ENCODE results near the gene PTRH1.
"Not testable (repeated sequence)": the region's sequence is repeated elsewhere in the genome, so short reads cannot be mapped to it uniquely, and the experiment has no call there.

Gene PTRH1

GRCh38 chr9:127715470-127716337 lies at the start of gene PTRH1, which contains the start of gene TTC16:
TSS of gene PTRH1 (minus strand) at chr9:127715663. CDS start at chr9:127715639, 24 bp downstream.
TSS of gene TTC16 (plus strand) at chr9:127716079. CDS start at chr9:127716146, 67 bp downstream.
- Histone ChIP-seq H3K27me3 (ENCODE audit: insufficient read depth, low read length) (no peaks in the 10 kb centered on the region), H3K36me3 (ENCODE audit: insufficient read depth, low read length) (no peaks in the 10 kb centered on the region), H3K4me3 (ENCODE audit: low read length) (peak within 1 kb of the TSS; percentile 70), H3K4me1 (ENCODE audit: insufficient read depth, low read length) (peaks cover 25% of the 10 kb centered on the region), H2AFZ (ENCODE audit: low read depth, low read length) (peak within 1 kb of the TSS; percentile 87), H3K9me3 (ENCODE audit: low read length) (no peaks in the 10 kb centered on the region)

DNA sequence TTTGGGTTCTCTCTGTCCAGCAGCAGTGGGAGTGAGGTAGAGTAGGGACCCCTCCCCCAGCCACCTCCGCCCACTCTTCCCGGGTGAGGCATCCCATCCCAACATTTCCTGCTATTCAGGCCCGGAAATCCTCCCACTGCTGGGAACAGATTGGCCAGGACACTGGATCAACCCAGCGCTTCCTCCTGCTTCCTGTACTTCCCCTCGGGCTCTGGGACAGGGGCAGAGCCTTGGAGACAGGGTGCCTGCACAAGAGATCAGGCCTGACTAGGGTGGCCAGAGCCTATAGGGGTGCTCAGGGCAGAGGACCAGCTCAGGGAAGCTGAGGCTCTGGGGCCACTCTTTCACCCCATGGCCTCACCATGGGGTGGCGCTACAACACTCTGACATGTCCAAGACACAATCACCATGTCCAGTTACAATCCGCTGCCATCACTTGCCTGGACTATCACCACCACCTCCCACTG lies 48.5 kb upstream of the PTRH1 start:
- no peak overlapping the region for H2AFZ ChIP-seq (ENCODE audit: low read depth, low read length)
- H3K4me1 ChIP-seq (ENCODE audit: insufficient read depth, low read length) = peaks cover 15% of the 10 kb centered on the region
- H3K27me3 ChIP-seq (ENCODE audit: insufficient read depth, low read length) = peaks cover 23% of the 10 kb centered on the region
- no peaks in the 10 kb centered on the region for H3K9me3 ChIP-seq (ENCODE audit: low read length)
- H3K4me3 ChIP-seq (ENCODE audit: low read length) = no peak overlapping the region
- no peaks in the 10 kb centered on the region for H3K36me3 ChIP-seq (ENCODE audit: insufficient read depth, low read length)

- Histone ChIP-seq H3K4me1 (ENCODE audit: insufficient read depth, low read length) (peaks cover 3% of the 10 kb centered on the region), H3K9me3 (ENCODE audit: low read length) (no peaks in the 10 kb centered on the region), H3K36me3 (ENCODE audit: insufficient read depth, low read length) (no peaks in the 10 kb centered on the region), H2AFZ (ENCODE audit: low read depth, low read length) (no peak overlapping the region), H3K4me3 (ENCODE audit: low read length) (no peak overlapping the region), H3K27me3 (ENCODE audit: insufficient read depth, low read length) (peaks cover 29% of the 10 kb centered on the region)
Observed at GRCh38 chr9:127762111-127762676, 46.7 kb upstream of the PTRH1 start.

DNA sequence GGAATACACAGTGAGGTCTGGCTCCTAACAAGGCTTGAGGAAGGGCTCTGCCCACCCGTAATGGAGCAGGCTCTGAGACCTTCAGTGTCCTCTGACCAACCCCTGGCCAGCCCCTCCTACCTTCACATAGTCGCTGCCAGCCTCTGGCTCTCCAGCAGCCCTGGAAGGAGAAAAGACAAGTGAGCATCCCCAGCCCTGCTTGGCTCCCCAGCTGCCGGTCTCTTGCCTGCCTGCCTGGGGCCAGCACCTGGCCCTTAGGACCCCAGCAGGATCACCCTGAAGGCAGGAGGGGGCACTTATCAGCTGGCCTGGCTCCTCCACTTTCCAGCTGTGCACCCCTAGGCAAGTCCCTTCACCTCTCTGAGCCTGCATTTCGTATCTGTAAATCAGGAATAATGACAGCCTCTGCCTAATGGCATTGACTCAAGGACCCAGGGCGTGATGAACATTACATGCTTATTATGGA lies 46.1 kb upstream of the PTRH1 start:
- no peaks in the 10 kb centered on the region for H3K9me3 ChIP-seq (ENCODE audit: low read length)
- no peaks in the 10 kb centered on the region for H3K4me1 ChIP-seq (ENCODE audit: insufficient read depth, low read length)
- H3K4me3 ChIP-seq (ENCODE audit: low read length) = no peak overlapping the region
- H3K27me3 ChIP-seq (ENCODE audit: insufficient read depth, low read length) = peaks cover 29% of the 10 kb centered on the region
- H2AFZ ChIP-seq (ENCODE audit: low read depth, low read length) = no peak overlapping the region
- H3K36me3 ChIP-seq (ENCODE audit: insufficient read depth, low read length) = no peaks in the 10 kb centered on the region

- Histone ChIP-seq H3K27me3 (ENCODE audit: insufficient read depth, low read length) (peaks cover 30% of the 10 kb centered on the region), H3K4me3 (ENCODE audit: low read length) (no peak overlapping the region), H2AFZ (ENCODE audit: low read depth, low read length) (no peak overlapping the region), H3K36me3 (ENCODE audit: insufficient read depth, low read length) (no peaks in the 10 kb centered on the region), H3K9me3 (ENCODE audit: low read length) (no peaks in the 10 kb centered on the region), H3K4me1 (ENCODE audit: insufficient read depth, low read length) (no peaks in the 10 kb centered on the region)
Observed at GRCh38 chr9:127761061-127761460, 45.6 kb upstream of the PTRH1 start.

- Histone ChIP-seq H3K4me3 (ENCODE audit: low read length) (no peak overlapping the region), H3K4me1 (ENCODE audit: insufficient read depth, low read length) (peaks cover 13% of the 10 kb centered on the region), H3K9me3 (ENCODE audit: low read length) (no peaks in the 10 kb centered on the region), H2AFZ (ENCODE audit: low read depth, low read length) (no peak overlapping the region), H3K36me3 (ENCODE audit: insufficient read depth, low read length) (no peaks in the 10 kb centered on the region), H3K27me3 (ENCODE audit: insufficient read depth, low read length) (peaks cover 39% of the 10 kb centered on the region)
Observed at GRCh38 chr9:127758843-127759242, 43.4 kb upstream of the PTRH1 start.

- Histone ChIP-seq H3K27me3 (ENCODE audit: insufficient read depth, low read length) (peaks cover 31% of the 10 kb centered on the region), H3K4me1 (ENCODE audit: insufficient read depth, low read length) (peaks cover 13% of the 10 kb centered on the region)
- not testable (repeated sequence) for H3K36me3 ChIP-seq (ENCODE audit: insufficient read depth, low read length); H2AFZ ChIP-seq (ENCODE audit: low read depth, low read length); H3K9me3 ChIP-seq (ENCODE audit: low read length); H3K4me3 ChIP-seq (ENCODE audit: low read length)
Observed at GRCh38 chr9:127756776-127757175, 41.3 kb upstream of the PTRH1 start.

- Histone ChIP-seq H3K36me3 (ENCODE audit: insufficient read depth, low read length) (no peaks in the 10 kb centered on the region), H3K4me1 (ENCODE audit: insufficient read depth, low read length) (peaks cover 13% of the 10 kb centered on the region), H3K9me3 (ENCODE audit: low read length) (no peaks in the 10 kb centered on the region), H2AFZ (ENCODE audit: low read depth, low read length) (no peak overlapping the region), H3K4me3 (ENCODE audit: low read length) (no peak overlapping the region), H3K27me3 (ENCODE audit: insufficient read depth, low read length) (peaks cover 28% of the 10 kb centered on the region)
Observed at GRCh38 chr9:127756233-127756632, 40.8 kb upstream of the PTRH1 start.

GRCh38 chr9:127755061-127756060 lies 39.9 kb upstream of the PTRH1 start:
- peaks cover 26% of the 10 kb centered on the region for H3K27me3 ChIP-seq (ENCODE audit: insufficient read depth, low read length)
- peak overlapping the region; percentile 55 for H3K4me3 ChIP-seq (ENCODE audit: low read length)
- H3K4me1 ChIP-seq (ENCODE audit: insufficient read depth, low read length) = peaks cover 13% of the 10 kb centered on the region
- H3K36me3 ChIP-seq (ENCODE audit: insufficient read depth, low read length) = no peaks in the 10 kb centered on the region
- peak overlapping the region; percentile 65 for H2AFZ ChIP-seq (ENCODE audit: low read depth, low read length)
- no peaks in the 10 kb centered on the region for H3K9me3 ChIP-seq (ENCODE audit: low read length)

DNA sequence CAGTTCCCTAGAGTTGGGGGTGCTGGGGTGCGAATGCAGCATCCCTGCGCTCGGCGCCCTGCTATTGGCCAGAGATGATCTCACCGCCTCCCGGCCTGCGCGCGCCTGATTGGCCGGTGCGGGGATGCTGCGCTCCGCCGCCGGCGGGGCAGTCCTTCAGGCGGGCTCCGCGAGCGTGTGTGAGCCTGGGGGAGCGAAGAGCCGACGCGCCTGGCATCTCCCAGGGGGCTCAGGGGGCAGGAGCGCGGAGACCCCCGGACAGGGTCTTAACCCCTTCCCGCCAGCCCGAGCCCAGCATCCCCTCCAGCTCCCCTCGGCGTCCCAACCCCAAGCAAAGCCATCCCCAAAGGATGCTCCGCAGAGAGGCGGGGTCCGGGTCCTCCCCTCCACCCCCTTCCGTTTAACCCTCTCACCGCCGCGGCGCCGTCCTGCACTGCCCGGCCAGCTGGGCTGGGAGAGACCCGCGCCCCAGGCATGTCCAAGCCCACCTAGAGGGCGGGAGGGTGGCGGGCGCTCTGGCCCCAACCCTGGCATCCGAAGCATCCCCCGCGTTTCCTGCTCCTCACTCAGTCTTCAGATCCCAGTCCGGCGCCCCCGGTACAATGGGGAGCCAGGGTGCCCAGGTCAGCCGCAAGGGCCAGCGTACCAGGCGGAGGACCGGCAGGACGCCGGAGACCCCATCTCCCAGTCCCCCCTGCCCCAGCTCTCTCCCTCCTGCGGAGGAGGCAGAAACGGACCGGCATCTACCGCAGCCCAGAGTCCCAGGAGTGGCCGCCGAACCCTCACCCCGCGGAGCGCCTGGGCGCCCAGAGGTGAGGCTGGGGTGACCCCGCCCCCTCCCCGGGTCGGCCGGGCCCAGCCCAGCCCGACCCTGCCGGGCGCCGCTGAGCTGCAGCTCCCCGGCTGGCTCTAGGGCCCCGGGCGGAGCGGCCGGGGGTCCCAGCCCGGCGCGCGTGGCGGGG lies 38.9 kb upstream of the PTRH1 start:
- Histone ChIP-seq H3K27me3 (ENCODE audit: insufficient read depth, low read length) (peaks cover 27% of the 10 kb centered on the region), H3K4me1 (ENCODE audit: insufficient read depth, low read length) (peaks cover 13% of the 10 kb centered on the region), H3K9me3 (ENCODE audit: low read length) (no peaks in the 10 kb centered on the region), H3K4me3 (ENCODE audit: low read length) (peak overlapping the region; percentile 55), H2AFZ (ENCODE audit: low read depth, low read length) (peak overlapping the region; percentile 65), H3K36me3 (ENCODE audit: insufficient read depth, low read length) (peaks cover under 1% of the 10 kb centered on the region)

GRCh38 chr9:127753622-127754021 lies 38.2 kb upstream of the PTRH1 start:
- no peak overlapping the region for H2AFZ ChIP-seq (ENCODE audit: low read depth, low read length)
- H3K27me3 ChIP-seq (ENCODE audit: insufficient read depth, low read length) = peaks cover 28% of the 10 kb centered on the region
- H3K4me3 ChIP-seq (ENCODE audit: low read length) = peak overlapping the region; percentile 55

GRCh38 chr9:127753148-127753547 lies 37.7 kb upstream of the PTRH1 start:
- H3K36me3 ChIP-seq (ENCODE audit: insufficient read depth, low read length) = peaks cover 6% of the 10 kb centered on the region
- no peak overlapping the region for H2AFZ ChIP-seq (ENCODE audit: low read depth, low read length)
- H3K4me3 ChIP-seq (ENCODE audit: low read length) = no peak overlapping the region
- no peaks in the 10 kb centered on the region for H3K9me3 ChIP-seq (ENCODE audit: low read length)
- H3K27me3 ChIP-seq (ENCODE audit: insufficient read depth, low read length) = peaks cover 27% of the 10 kb centered on the region
- H3K4me1 ChIP-seq (ENCODE audit: insufficient read depth, low read length) = peaks cover 13% of the 10 kb centered on the region

More at GRCh38 chr9:127753622-127754021, 38.2 kb upstream of the PTRH1 start:
- Histone ChIP-seq H3K36me3 (ENCODE audit: insufficient read depth, low read length) (peaks cover 6% of the 10 kb centered on the region), H3K9me3 (ENCODE audit: low read length) (no peaks in the 10 kb centered on the region), H3K4me1 (ENCODE audit: insufficient read depth, low read length) (peaks cover 13% of the 10 kb centered on the region)
